NB4 (cell line): ENCODE measurements around the gene PCDHGB3.

Experiments
- POLR2A ChIP-seq: IDR thresholded peaks from 2 replicates; pipeline ENCODE4 v1.6.1; 2011; ENCODE audit warnings: mild to moderate bottlenecking; ENCODE audit not compliant: insufficient read length; ENCODE audit errors: extremely low read depth
- TF ChIP-seq, protein P1 (sequence below): IDR thresholded peaks from one replicate; pipeline ENCODE4 v1.5.1; 2012; ENCODE audit warnings: low read depth, low read length

DNA sequence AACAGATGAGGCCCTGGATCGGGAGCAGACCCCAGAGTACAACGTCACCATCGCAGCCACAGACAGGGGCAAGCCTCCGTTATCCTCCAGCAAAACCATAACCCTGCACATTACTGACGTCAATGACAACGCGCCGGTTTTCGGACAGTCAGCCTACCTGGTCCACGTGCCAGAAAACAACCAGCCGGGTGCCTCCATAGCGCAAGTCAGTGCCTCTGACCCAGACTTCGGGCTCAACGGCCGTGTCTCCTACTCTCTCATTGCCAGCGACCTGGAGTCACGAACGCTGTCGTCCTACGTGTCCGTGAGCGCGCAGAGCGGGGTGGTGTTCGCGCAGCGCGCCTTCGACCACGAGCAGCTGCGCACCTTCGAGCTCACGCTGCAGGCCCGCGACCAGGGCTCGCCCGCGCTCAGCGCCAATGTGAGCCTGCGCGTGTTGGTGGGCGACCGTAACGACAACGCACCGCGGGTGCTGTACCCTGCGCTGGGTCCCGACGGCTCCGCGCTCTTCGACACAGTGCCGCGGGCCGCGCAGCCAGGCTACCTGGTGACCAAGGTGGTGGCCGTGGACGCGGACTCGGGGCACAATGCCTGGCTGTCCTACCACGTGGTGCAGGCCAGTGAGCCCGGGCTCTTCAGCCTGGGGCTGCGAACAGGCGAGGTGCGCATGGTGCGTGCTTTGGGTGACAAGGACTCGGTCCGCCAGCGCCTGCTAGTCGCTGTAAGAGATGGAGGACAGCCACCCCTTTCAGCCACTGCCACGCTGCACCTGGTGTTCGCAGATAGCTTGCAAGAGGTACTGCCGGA is 49.2 kb downstream of the PCDHGB3 start:
- TF ChIP-seq, protein P1, sequence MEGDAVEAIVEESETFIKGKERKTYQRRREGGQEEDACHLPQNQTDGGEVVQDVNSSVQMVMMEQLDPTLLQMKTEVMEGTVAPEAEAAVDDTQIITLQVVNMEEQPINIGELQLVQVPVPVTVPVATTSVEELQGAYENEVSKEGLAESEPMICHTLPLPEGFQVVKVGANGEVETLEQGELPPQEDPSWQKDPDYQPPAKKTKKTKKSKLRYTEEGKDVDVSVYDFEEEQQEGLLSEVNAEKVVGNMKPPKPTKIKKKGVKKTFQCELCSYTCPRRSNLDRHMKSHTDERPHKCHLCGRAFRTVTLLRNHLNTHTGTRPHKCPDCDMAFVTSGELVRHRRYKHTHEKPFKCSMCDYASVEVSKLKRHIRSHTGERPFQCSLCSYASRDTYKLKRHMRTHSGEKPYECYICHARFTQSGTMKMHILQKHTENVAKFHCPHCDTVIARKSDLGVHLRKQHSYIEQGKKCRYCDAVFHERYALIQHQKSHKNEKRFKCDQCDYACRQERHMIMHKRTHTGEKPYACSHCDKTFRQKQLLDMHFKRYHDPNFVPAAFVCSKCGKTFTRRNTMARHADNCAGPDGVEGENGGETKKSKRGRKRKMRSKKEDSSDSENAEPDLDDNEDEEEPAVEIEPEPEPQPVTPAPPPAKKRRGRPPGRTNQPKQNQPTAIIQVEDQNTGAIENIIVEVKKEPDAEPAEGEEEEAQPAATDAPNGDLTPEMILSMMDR, result no peak
- no peak for TF ChIP-seq POLR2A
